ENCODE data around the gene BRCA1.

BRCA1 gene

GRCh38 chr17:43134774-43135453, 9.8 kb upstream of the BRCA1 start:
- TF ChIP-seq TAF1 (IDR thresholded peaks at IDR 0.05; ENCODE audit: borderline replicate concordance, insufficient read depth, low read length): no peak
- no peak for TF ChIP-seq POLR2AphosphoS5 (IDR thresholded peaks at IDR 0.05; ENCODE audit: low read depth, low read length)
- TF ChIP-seq, protein P1, sequence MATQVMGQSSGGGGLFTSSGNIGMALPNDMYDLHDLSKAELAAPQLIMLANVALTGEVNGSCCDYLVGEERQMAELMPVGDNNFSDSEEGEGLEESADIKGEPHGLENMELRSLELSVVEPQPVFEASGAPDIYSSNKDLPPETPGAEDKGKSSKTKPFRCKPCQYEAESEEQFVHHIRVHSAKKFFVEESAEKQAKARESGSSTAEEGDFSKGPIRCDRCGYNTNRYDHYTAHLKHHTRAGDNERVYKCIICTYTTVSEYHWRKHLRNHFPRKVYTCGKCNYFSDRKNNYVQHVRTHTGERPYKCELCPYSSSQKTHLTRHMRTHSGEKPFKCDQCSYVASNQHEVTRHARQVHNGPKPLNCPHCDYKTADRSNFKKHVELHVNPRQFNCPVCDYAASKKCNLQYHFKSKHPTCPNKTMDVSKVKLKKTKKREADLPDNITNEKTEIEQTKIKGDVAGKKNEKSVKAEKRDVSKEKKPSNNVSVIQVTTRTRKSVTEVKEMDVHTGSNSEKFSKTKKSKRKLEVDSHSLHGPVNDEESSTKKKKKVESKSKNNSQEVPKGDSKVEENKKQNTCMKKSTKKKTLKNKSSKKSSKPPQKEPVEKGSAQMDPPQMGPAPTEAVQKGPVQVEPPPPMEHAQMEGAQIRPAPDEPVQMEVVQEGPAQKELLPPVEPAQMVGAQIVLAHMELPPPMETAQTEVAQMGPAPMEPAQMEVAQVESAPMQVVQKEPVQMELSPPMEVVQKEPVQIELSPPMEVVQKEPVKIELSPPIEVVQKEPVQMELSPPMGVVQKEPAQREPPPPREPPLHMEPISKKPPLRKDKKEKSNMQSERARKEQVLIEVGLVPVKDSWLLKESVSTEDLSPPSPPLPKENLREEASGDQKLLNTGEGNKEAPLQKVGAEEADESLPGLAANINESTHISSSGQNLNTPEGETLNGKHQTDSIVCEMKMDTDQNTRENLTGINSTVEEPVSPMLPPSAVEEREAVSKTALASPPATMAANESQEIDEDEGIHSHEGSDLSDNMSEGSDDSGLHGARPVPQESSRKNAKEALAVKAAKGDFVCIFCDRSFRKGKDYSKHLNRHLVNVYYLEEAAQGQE (IDR thresholded peaks at IDR 0.05; ENCODE audit: insufficient read depth in 1 of 2, low read depth in 2 of 2, low read length in 2 of 2): no peak
- no peak for TF ChIP-seq SIN3A (IDR thresholded peaks at IDR 0.05; ENCODE audit: borderline replicate concordance, insufficient read depth, low read length)
- TF ChIP-seq FOXP2 (optimal IDR thresholded peaks at IDR 0.05; ENCODE audit: borderline replicate concordance, extremely low read depth, extremely low read length, insufficient read depth): no peak

GRCh38 chr17:43132117-43132516, 7.0 kb upstream of the BRCA1 start:
- TF ChIP-seq, protein P1 (IDR thresholded peaks at IDR 0.05; ENCODE audit: insufficient read depth in 1 of 2, low read depth in 2 of 2, low read length in 2 of 2): no peak
- no peak for TF ChIP-seq FOXP2 (optimal IDR thresholded peaks at IDR 0.05; ENCODE audit: borderline replicate concordance, extremely low read depth, extremely low read length, insufficient read depth)
- TF ChIP-seq TAF1 (IDR thresholded peaks at IDR 0.05; ENCODE audit: borderline replicate concordance, insufficient read depth, low read length): no peak
- TF ChIP-seq SIN3A (IDR thresholded peaks at IDR 0.05; ENCODE audit: borderline replicate concordance, insufficient read depth, low read length): no peak
- TF ChIP-seq POLR2AphosphoS5 (IDR thresholded peaks at IDR 0.05; ENCODE audit: low read depth, low read length): no peak

GRCh38 chr17:43129671-43130010, 4.5 kb upstream of the BRCA1 start:
- TF ChIP-seq FOXP2 (optimal IDR thresholded peaks at IDR 0.05; ENCODE audit: borderline replicate concordance, extremely low read depth, extremely low read length, insufficient read depth) (no peak), POLR2AphosphoS5 (IDR thresholded peaks at IDR 0.05; ENCODE audit: low read depth, low read length) (no peak), SIN3A (IDR thresholded peaks at IDR 0.05; ENCODE audit: borderline replicate concordance, insufficient read depth, low read length) (no peak), TAF1 (IDR thresholded peaks at IDR 0.05; ENCODE audit: borderline replicate concordance, insufficient read depth, low read length) (no peak)
- TF ChIP-seq, protein P1 (IDR thresholded peaks at IDR 0.05; ENCODE audit: insufficient read depth in 1 of 2, low read depth in 2 of 2, low read length in 2 of 2): no peak

GRCh38 chr17:43126911-43127290, 1.7 kb upstream of the BRCA1 start:
- TF ChIP-seq, protein P1 (IDR thresholded peaks at IDR 0.05; ENCODE audit: insufficient read depth in 1 of 2, low read depth in 2 of 2, low read length in 2 of 2): no peak
- TF ChIP-seq TAF1 (IDR thresholded peaks at IDR 0.05; ENCODE audit: borderline replicate concordance, insufficient read depth, low read length) (no peak), SIN3A (IDR thresholded peaks at IDR 0.05; ENCODE audit: borderline replicate concordance, insufficient read depth, low read length) (no peak), FOXP2 (optimal IDR thresholded peaks at IDR 0.05; ENCODE audit: borderline replicate concordance, extremely low read depth, extremely low read length, insufficient read depth) (no peak), POLR2AphosphoS5 (IDR thresholded peaks at IDR 0.05; ENCODE audit: low read depth, low read length) (no peak)
